Neural cell (in vitro differentiated cells): ENCODE results near the gene PRRX1. TPM values are rescaled to one million over a fixed set of nuclear protein-coding genes. Genes with fewer than 3 reads are reported as not detected.

Experiments
- H2AFZ ChIP-seq: fragments of 200-600, 300-800 bp; sonication (generic), shearing (Covaris generic); 2 replicates; pipeline ENCODE4 v1.6.0; 2014; ENCODE audit warnings: low read depth, mild to moderate bottlenecking, antibody characterized with exemption, low read length, moderate library complexity
- H3F3A ChIP-seq: fragments of 200-600 bp; shearing (Covaris generic); 2 replicates; pipeline ENCODE4 v1.6.1; 2016; ENCODE audit warnings: mild to moderate bottlenecking, moderate library complexity, mixed read lengths, antibody characterized with exemption, low read length; ENCODE audit not compliant: insufficient read depth, poor library complexity, severe bottlenecking
- H3K27ac ChIP-seq: fragments of 200-600, 300-800 bp; sonication (generic), shearing (Covaris generic); 2 replicates; pipeline ENCODE4 v1.5.1; 2014; ENCODE audit warnings: mild to moderate bottlenecking, low read length, moderate library complexity
- H3K27me3 ChIP-seq: fragments of 300-800, 200-600 bp; sonication (generic), shearing (Covaris generic); 2 replicates; pipeline ENCODE4 v1.6.0; 2014; ENCODE audit warnings: mild to moderate bottlenecking, low read depth, low read length, moderate library complexity; ENCODE audit not compliant: insufficient read depth
- H3K36me3 ChIP-seq: fragments of 300-800, 200-600 bp; sonication (generic), shearing (Covaris generic); 2 replicates; pipeline ENCODE4 v1.5.1; 2014; ENCODE audit warnings: mild to moderate bottlenecking, antibody characterized with exemption, low read length, moderate library complexity; ENCODE audit not compliant: insufficient read depth
- H3K4me2 ChIP-seq: fragments of 300-800, 200-600 bp; sonication (generic), shearing (Covaris generic); 2 replicates; pipeline ENCODE4 v1.6.0; 2014; ENCODE audit warnings: mild to moderate bottlenecking, low read length
- H3K4me3 ChIP-seq: fragments of 300-800, 200-600 bp; sonication (generic), shearing (Covaris generic); 2 replicates; pipeline ENCODE4 v1.5.1; 2014; ENCODE audit warnings: mild to moderate bottlenecking, low read length, moderate library complexity
- H3K79me2 ChIP-seq: fragments of 200-600 bp; shearing (Covaris generic); replicated peaks from 2 replicates; pipeline ENCODE4 v1.6.0; 2014; ENCODE audit warnings: mild to moderate bottlenecking, low read length, moderate library complexity; ENCODE audit not compliant: insufficient read depth
- H3K9ac ChIP-seq: fragments of 300-800, 200-600 bp; sonication (generic), shearing (Covaris generic); 2 replicates; pipeline ENCODE4 v1.6.1; 2016; ENCODE audit warnings: mild to moderate bottlenecking, low read length, mixed read lengths
- H3K9me2 ChIP-seq: fragments of 200-600 bp; shearing (Covaris generic); 2 replicates; pipeline ENCODE4 v1.6.1; 2016; ENCODE audit warnings: mild to moderate bottlenecking, low read length, mixed read lengths; ENCODE audit not compliant: insufficient read depth
- H3K9me3 ChIP-seq: fragments of 200-600, 300-800 bp; sonication (generic), shearing (Covaris generic); 2 replicates; pipeline ENCODE4 v1.6.1; 2016; ENCODE audit warnings: mild to moderate bottlenecking, mixed run types, low read length, moderate library complexity, mixed read lengths
- H4K20me1 ChIP-seq: fragments of 200-600 bp; shearing (Covaris generic); 2 replicates; pipeline ENCODE4 v1.6.1; 2016; ENCODE audit warnings: mild to moderate bottlenecking, mixed run types; ENCODE audit not compliant: insufficient read depth
- CTCF ChIP-seq: fragments of 450-650 bp; IDR thresholded peaks from 2 replicates; pipeline ENCODE4 v1.5.1; 2014; ENCODE audit warnings: antibody characterized with exemption, mild to moderate bottlenecking, moderate library complexity; ENCODE audit not compliant: poor library complexity, severe bottlenecking
- EP300 ChIP-seq: fragments of 450-650 bp; conservative IDR thresholded peaks from 2 replicates; pipeline ENCODE4 v1.6.1; 2014; ENCODE audit warnings: antibody characterized with exemption, mild to moderate bottlenecking, moderate library complexity; ENCODE audit not compliant: poor library complexity, severe bottlenecking
- EZH2 ChIP-seq: fragments of 200-600, 300-800 bp; shearing (Covaris generic), sonication (generic); IDR thresholded peaks from 2 replicates; pipeline ENCODE4 v1.6.1; 2014; ENCODE audit warnings: antibody characterized with exemption, low read length, borderline replicate concordance, mild to moderate bottlenecking; ENCODE audit not compliant: insufficient read depth, poor library complexity, severe bottlenecking
- MXI1 ChIP-seq: fragments of 450-650 bp; conservative IDR thresholded peaks from 2 replicates; pipeline ENCODE4 v1.6.1; 2014; ENCODE audit warnings: antibody characterized with exemption, mild to moderate bottlenecking; ENCODE audit not compliant: poor library complexity, severe bottlenecking
- POLR2AphosphoS5 ChIP-seq: IDR thresholded peaks from 2 replicates; pipeline ENCODE4 v1.6.1; 2012
- RAD21 ChIP-seq: fragments of 450-650 bp; conservative IDR thresholded peaks from 2 replicates; pipeline ENCODE4 v1.6.1; 2014; ENCODE audit warnings: antibody characterized with exemption, mild to moderate bottlenecking, moderate library complexity
- SMC3 ChIP-seq: fragments of 450-650 bp; conservative IDR thresholded peaks from 2 replicates; pipeline ENCODE4 v1.6.1; 2014; ENCODE audit warnings: antibody characterized with exemption, mild to moderate bottlenecking, moderate library complexity; ENCODE audit not compliant: poor library complexity
- TAF1 ChIP-seq: IDR thresholded peaks from 2 replicates; pipeline ENCODE4 v1.6.1; 2012; ENCODE audit warnings: low read depth
- polyA plus RNA-seq: library from polyadenylated mRNA; depleted of rRNA; stranded (reverse); fragments of >200 nt; gene quantifications from 2 replicates; pipeline ENCODE4 v1.2.3, GENCODE V29; 2014
- TF ChIP-seq, protein P1 (sequence below): IDR thresholded peaks from 2 replicates; pipeline ENCODE4 v1.6.1; 2012; ENCODE audit warnings: borderline replicate concordance

Gene PRRX1
- polyA plus RNA-seq, 1 donor from 2014 or later = 0.10 TPM

DNA sequence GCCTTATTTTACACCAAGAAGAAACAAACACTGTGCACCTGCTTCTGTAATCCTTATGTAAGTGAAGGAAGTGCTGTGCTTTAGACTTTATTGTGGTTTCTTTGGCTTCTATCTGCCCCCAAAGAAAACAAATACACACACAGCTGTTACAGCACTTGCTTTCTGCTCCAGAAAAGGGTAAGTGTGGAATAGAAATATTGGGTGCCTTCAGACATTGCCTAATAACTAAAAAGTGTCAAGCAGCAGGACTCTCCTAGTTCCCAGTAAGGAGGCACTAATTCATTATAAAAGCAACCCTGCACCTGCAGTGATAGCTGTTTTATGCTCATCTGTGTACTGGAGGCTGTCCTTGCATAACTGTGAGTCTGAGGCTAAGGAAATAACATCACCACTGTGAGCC, 23.4 kb upstream of the PRRX1 start:
- no peak for TF ChIP-seq EZH2
- TF ChIP-seq TAF1 = no peak
- TF ChIP-seq EP300 = no peak
- TF ChIP-seq SMC3 = no peak
- TF ChIP-seq POLR2AphosphoS5 = no peak
- TF ChIP-seq CTCF = no peak
- TF ChIP-seq, protein P1, sequence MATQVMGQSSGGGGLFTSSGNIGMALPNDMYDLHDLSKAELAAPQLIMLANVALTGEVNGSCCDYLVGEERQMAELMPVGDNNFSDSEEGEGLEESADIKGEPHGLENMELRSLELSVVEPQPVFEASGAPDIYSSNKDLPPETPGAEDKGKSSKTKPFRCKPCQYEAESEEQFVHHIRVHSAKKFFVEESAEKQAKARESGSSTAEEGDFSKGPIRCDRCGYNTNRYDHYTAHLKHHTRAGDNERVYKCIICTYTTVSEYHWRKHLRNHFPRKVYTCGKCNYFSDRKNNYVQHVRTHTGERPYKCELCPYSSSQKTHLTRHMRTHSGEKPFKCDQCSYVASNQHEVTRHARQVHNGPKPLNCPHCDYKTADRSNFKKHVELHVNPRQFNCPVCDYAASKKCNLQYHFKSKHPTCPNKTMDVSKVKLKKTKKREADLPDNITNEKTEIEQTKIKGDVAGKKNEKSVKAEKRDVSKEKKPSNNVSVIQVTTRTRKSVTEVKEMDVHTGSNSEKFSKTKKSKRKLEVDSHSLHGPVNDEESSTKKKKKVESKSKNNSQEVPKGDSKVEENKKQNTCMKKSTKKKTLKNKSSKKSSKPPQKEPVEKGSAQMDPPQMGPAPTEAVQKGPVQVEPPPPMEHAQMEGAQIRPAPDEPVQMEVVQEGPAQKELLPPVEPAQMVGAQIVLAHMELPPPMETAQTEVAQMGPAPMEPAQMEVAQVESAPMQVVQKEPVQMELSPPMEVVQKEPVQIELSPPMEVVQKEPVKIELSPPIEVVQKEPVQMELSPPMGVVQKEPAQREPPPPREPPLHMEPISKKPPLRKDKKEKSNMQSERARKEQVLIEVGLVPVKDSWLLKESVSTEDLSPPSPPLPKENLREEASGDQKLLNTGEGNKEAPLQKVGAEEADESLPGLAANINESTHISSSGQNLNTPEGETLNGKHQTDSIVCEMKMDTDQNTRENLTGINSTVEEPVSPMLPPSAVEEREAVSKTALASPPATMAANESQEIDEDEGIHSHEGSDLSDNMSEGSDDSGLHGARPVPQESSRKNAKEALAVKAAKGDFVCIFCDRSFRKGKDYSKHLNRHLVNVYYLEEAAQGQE = no peak
- TF ChIP-seq MXI1 = no peak
- TF ChIP-seq RAD21 = no peak
- Histone ChIP-seq H3K4me2 (no peak overlapping the region), H3K27ac (no peak overlapping the region), H3K9ac (no peak overlapping the region), H3K27me3 (no peaks in the 10 kb centered on the region), H2AFZ (no peak overlapping the region), H3F3A (no peaks in the 10 kb centered on the region), H3K9me3 (no peaks in the 10 kb centered on the region), H3K9me2 (no peaks in the 10 kb centered on the region), H4K20me1 (no peaks in the 10 kb centered on the region), H3K79me2 (no peaks in the 10 kb centered on the region), H3K36me3 (no peaks in the 10 kb centered on the region), H3K4me3 (no peak overlapping the region)

GRCh38 chr1:170657275-170657853, 6.6 kb upstream of the PRRX1 start:
- Histone ChIP-seq H2AFZ (no peak overlapping the region), H3K79me2 (no peaks in the 10 kb centered on the region), H3K4me2 (no peak overlapping the region), H3F3A (no peaks in the 10 kb centered on the region), H4K20me1 (no peaks in the 10 kb centered on the region), H3K36me3 (no peaks in the 10 kb centered on the region), H3K9me2 (no peaks in the 10 kb centered on the region), H3K27ac (no peak overlapping the region), H3K9ac (no peak overlapping the region), H3K9me3 (no peaks in the 10 kb centered on the region), H3K27me3 (peaks cover 51% of the 10 kb centered on the region), H3K4me3 (no peak overlapping the region)
- TF ChIP-seq, protein P1 = no peak
- TF ChIP-seq CTCF = no peak
- no peak for TF ChIP-seq TAF1
- TF ChIP-seq SMC3 = no peak
- TF ChIP-seq POLR2AphosphoS5 = no peak
- TF ChIP-seq EP300 = no peak
- no peak for TF ChIP-seq RAD21
